Activated CD4-positive, alpha-beta T cell treated with anti-CD3 and anti-CD28 coated beads for 48 hours (primary cell): ENCODE measurements around the gene C16orf78.
"Not testable (repeated sequence)": the region's sequence is repeated elsewhere in the genome, so short reads cannot be mapped to it uniquely, and the experiment has no call there.

Experiments
- DNase-seq: peaks from one replicate; pipeline ENCODE4 v3.0.0-alpha.2; 2020

C16orf78 gene

GRCh38 chr16:49350265-49351095 is 23.1 kb upstream of the C16orf78 start:
- peak; percentile 72 for DNase-seq

- DNase-seq = no peak
Observed at GRCh38 chr16:49351096-49351487, 22.5 kb upstream of the C16orf78 start.

GRCh38 chr16:49352892-49353291 is 20.7 kb upstream of the C16orf78 start:
- DNase-seq = no peak

GRCh38 chr16:49353680-49354079 is 19.9 kb upstream of the C16orf78 start:
- no peak for DNase-seq

- no peak for DNase-seq
Observed at GRCh38 chr16:49354101-49354500, 19.5 kb upstream of the C16orf78 start.

GRCh38 chr16:49354991-49355390 is 18.6 kb upstream of the C16orf78 start:
- DNase-seq = no peak

- DNase-seq = no peak
Observed at GRCh38 chr16:49355933-49356665, 17.5 kb upstream of the C16orf78 start.

- no peak for DNase-seq
Observed at GRCh38 chr16:49356728-49357488, 16.7 kb upstream of the C16orf78 start.

- no peak for DNase-seq
Observed at GRCh38 chr16:49359591-49359990, 14.0 kb upstream of the C16orf78 start.

GRCh38 chr16:49361731-49362130 is 11.9 kb upstream of the C16orf78 start:
- DNase-seq = not testable (repeated sequence)

GRCh38 chr16:49362230-49362629 is 11.4 kb upstream of the C16orf78 start:
- no peak for DNase-seq

GRCh38 chr16:49365711-49366509 is 7.7 kb upstream of the C16orf78 start:
- DNase-seq = no peak

- DNase-seq = no peak
Observed at GRCh38 chr16:49366669-49367068, 6.9 kb upstream of the C16orf78 start.

- DNase-seq = no peak
Observed at GRCh38 chr16:49369651-49370611, 3.7 kb upstream of the C16orf78 start.

GRCh38 chr16:49376206-49376605 is 2.6 kb downstream of the C16orf78 start:
- no peak for DNase-seq

- no peak for DNase-seq
Observed at GRCh38 chr16:49377196-49377755, 3.7 kb downstream of the C16orf78 start.

- no peak for DNase-seq
Observed at GRCh38 chr16:49378238-49378637, 4.6 kb downstream of the C16orf78 start.

- DNase-seq = no peak
Observed at GRCh38 chr16:49378816-49379215, 5.2 kb downstream of the C16orf78 start.

GRCh38 chr16:49382916-49383315 is 9.3 kb downstream of the C16orf78 start:
- DNase-seq = no peak

GRCh38 chr16:49395021-49395420 is 21.4 kb downstream of the C16orf78 start:
- no peak for DNase-seq

GRCh38 chr16:49396206-49396720 is 22.7 kb downstream of the C16orf78 start:
- DNase-seq = no peak
